Fibroblast of the aortic adventitia (primary cell): ENCODE data around the gene CIAO1. TPM values are rescaled to one million over a fixed set of nuclear protein-coding genes. Genes with fewer than 3 reads are reported as not detected.
"Not testable (repeated sequence)": the region's sequence is repeated elsewhere in the genome, so short reads cannot be mapped to it uniquely, and the experiment has no call there.

Experiments
- DNase-seq: peaks from one replicate; pipeline ENCODE4 v3.0.0-alpha.2; 2010; ENCODE audit warnings: low read depth
- H3K4me3 ChIP-seq: 2 replicates; pipeline ENCODE4 v1.5.1; 2011; ENCODE audit warnings: low read depth, mild to moderate bottlenecking, control low read depth, low read length, moderate library complexity
- total RNA-seq: library from RNA; depleted of rRNA; stranded (reverse); fragments of >200 nt; gene quantifications from 2 replicates; pipeline ENCODE4 v1.2.3, GENCODE V29; 2012; ENCODE audit warnings: low replicate concordance
- TF ChIP-seq, protein P1 (sequence below): IDR thresholded peaks from 2 replicates; pipeline ENCODE4 v1.5.1; 2011; ENCODE audit warnings: mild to moderate bottlenecking, low read length, control low read depth, inconsistent platforms; ENCODE audit not compliant: insufficient read depth

The CIAO1 gene
- total RNA-seq, 1 donor = 71.8 TPM

DNA sequence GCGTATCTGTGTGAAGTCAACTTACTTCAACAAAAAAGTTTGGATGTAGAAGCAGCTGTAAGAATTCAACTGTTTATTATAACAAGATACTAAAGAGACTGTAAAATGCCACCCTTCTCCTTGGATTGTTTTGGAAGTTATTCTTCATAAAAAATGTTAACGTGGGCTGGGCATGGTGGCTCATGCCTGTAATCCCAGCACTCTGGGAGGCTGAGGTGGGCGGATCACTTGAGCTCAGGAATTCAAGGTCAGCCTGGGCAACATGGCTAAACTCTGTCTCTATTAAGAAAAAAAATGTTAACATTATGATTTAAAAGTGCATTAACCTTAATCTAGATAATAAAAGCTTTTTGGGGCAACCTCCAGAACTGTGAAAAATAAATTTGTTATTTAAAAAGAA lies 7.7 kb downstream of the CIAO1 start:
- TF ChIP-seq, protein P1, sequence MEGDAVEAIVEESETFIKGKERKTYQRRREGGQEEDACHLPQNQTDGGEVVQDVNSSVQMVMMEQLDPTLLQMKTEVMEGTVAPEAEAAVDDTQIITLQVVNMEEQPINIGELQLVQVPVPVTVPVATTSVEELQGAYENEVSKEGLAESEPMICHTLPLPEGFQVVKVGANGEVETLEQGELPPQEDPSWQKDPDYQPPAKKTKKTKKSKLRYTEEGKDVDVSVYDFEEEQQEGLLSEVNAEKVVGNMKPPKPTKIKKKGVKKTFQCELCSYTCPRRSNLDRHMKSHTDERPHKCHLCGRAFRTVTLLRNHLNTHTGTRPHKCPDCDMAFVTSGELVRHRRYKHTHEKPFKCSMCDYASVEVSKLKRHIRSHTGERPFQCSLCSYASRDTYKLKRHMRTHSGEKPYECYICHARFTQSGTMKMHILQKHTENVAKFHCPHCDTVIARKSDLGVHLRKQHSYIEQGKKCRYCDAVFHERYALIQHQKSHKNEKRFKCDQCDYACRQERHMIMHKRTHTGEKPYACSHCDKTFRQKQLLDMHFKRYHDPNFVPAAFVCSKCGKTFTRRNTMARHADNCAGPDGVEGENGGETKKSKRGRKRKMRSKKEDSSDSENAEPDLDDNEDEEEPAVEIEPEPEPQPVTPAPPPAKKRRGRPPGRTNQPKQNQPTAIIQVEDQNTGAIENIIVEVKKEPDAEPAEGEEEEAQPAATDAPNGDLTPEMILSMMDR = no peak
- no peak overlapping the region for H3K4me3 ChIP-seq
- DNase-seq = no peak

DNA sequence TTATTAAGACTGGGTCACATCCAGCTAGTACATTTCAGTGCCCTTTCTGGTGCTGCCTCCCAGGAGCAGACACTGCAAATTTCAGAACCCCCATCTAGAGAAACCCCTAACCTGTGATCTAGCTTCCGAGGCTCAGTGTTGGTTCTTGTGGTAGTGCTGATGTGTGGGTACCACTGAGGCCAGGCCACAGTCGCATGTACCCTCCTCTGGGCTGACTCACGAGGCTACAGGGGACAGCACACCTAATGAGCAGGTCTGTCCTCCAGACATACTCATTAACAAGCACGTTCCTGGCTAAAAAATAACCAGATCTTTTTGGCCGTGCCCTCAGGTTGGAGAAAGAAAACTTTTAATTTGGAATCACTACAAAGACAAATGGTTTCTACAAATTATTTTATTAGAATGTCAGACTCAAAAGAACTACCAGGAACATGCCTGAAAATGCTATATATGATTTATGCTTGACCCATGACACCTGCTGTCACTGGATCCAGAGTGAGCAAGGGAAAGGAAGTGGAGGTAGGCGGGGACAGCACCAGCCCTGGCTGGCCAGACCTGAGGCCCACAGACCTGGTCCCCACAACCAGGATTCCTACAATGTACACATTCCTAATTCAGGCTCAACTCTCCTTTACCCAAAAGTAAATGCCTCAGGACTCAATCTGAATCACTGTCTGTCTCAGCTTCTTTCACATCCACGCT lies 8.5 kb downstream of the CIAO1 start:
- no peak overlapping the region for H3K4me3 ChIP-seq
- TF ChIP-seq, protein P1 = no peak
- DNase-seq = no peak

DNA sequence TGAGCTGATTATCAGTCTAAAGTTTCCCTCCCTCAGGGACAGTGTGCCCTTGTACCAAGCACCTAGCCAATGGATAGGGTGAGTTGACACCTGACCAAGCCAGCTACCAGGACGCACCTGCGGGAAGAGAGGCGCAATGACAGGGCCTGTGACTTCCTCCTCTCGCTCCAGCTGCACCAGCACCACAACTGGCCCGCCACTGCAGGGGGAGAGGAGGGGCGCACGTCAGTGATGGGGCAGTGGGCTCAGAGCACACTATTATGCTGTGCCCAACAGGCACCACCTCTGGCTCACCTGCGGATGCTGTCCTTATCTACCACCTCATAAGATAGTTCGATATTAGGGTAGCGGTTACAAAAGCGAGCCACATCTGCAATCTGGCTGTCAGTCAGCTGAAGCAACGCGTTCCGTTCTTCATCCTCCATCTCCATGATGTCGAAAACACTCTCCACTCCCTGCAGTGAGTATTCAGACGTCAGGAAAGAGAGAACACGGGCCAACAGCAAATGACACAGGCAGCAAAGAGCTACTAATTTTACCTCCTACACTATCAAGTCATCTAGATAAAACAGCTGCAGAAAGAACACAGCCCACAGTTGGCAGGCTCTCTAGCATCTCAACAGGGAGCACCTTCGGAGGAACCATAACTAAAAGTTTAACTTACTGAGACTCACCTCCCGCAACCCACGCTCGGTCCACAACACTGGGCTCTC lies 10.9 kb downstream of the CIAO1 start:
- DNase-seq = no peak
- TF ChIP-seq, protein P1 = no peak
- no peak overlapping the region for H3K4me3 ChIP-seq

DNA sequence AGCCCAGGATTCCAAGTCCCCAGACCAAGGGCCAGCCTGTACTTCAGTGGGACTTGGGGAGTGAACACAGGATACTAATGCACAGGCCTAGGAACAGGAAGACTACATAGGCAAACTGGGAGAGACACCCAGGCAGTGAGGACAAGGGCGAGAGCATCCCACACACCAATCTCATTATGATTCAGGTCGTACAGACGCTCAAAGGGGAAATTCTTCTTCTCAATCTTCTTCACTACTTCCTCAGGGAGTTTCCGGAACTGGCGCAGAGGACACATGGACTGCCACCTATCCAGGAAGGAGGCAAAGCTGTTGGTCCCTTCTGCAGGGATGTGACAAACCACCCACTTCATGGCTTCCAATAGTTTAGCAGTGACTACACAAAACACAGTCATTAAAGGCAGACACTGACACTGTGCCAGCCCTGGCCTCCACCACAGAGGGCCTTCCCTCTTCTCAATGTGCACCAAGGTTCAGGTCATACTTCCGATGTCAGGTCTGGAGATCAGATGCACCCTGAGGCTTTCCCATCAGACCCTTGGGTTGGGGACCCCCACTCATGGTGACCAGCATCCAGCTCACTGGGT lies 21.3 kb downstream of the CIAO1 start:
- H3K4me3 ChIP-seq = no peak overlapping the region
- TF ChIP-seq, protein P1 = no peak

DNA sequence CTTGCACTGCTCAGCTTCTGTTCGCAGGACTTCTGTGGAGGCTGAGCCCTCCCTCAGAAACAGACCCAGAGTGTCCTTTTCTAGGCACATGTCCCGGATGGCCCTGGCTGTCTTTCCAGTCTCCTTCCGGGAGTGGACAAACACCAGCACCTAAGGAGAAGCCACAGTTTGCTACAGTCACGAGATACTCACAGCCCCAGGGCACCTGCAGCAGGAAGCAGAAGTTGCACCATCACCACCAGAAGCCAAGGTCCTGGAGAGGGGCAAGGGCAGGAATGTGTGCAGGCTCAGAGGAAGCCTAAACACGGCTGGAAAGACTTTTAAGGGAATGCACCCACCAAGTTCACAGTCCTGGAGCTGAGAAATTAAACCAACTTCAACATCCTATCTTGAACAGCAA lies 25.7 kb downstream of the CIAO1 start:
- no peak for DNase-seq
- TF ChIP-seq, protein P1 = no peak
- no peak overlapping the region for H3K4me3 ChIP-seq

More for the DNA sequence above, 21.3 kb downstream of the CIAO1 start:
- no peak for DNase-seq

DNA sequence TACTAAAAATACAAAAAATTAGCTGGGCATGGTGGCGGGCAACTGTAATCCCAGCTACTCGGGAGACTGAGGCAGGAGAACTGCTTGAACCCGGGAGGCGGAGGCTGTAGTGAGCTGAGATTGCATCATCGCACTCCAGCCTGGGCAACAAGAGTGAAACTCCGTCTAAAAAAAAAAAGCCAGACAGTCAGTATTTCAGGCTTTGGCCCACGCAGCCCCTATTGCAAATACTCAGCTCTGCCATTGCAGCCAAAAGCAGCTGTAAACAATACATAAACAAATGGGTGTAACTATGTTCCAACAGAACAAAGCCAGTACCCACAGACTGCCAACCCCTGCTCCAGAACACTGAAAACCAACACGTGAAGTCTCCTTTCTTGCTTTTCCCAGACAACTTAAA lies 28.2 kb downstream of the CIAO1 start:
- not testable (repeated sequence) for H3K4me3 ChIP-seq, DNase-seq

DNA sequence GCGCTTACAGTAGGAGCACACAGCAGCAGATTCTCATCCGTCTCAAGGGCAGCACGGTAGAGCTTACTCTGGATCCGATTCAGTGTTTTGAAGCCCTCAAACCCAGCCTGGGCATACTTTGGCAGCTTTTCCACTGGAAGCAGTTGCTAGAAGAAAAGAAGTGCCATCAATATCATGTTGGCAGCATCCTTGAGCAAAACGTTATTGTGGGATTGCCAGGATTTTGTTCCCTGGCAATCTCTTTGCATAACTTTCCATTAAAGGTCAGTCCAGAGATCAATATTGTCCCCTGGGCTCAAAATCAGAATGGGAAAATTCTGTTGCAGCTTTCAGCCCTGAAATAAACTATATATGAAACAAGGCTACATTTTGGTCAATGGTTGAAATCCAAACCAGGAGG lies 30.9 kb downstream of the CIAO1 start:
- H3K4me3 ChIP-seq = no peak overlapping the region
- no peak for DNase-seq
- TF ChIP-seq, protein P1 = no peak
